Measurements from ENCODE around the gene MS4A14. TPM values are rescaled to one million over a fixed set of nuclear protein-coding genes. Genes with fewer than 3 reads are reported as not detected.
"Not testable (repeated sequence)": the region's sequence is repeated elsewhere in the genome, so short reads cannot be mapped to it uniquely, and the experiment has no call there.

MS4A14 gene
- total RNA-seq, 2 experiments from 2014 or later: not detected

DNA sequence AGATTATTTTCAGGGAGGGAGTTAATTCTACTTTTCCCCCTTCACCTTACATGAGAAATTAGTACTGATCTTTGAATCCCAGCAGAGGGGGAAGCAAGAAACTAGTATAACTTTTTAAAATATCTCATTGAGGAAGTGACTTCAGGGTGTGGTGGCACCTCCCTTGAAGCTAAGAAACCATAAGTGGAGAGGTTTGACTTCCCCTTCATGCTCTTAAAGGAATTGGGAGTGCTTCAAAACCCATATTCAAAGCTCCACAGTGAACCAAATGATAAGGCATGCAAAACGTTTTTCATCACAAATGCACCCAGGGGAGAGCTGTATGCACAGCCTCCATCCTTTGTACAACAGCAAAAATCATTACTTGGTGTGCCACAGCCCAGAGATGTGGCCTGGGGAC is 540 bp downstream of the MS4A14 start:
- Mint-ChIP-seq H3K4me3 (no peak overlapping the region), H3K4me1 (peaks cover 5% of the 10 kb centered on the region), H3K9me3 (no peaks in the 10 kb centered on the region), H3K36me3 (ENCODE audit: low read depth) (no peaks in the 10 kb centered on the region), H3K27ac (no peak overlapping the region), H3K27me3 (no peaks in the 10 kb centered on the region)
- POLR2A ChIA-PET: no interaction called here
- no peak for DNase-seq
- CTCF ChIA-PET: no interaction called here

DNA sequence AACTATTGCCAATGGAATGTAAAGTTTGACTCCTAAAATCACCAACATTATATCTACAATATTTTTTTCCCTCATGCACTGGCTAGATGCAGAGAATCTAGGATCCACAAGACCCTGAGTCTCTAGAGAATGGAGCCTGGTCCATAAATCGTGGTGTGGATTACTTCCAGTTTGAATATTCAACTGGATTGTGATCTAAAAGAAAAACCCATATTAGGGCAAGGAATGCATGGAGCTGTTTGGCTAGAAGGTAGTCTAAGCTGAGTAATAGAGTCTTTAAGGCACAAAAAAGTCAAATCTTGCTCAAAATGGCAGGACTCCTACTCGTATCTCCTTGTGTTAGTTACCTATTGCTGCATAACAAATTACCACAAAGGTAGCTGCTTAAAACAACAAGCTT is 23.8 kb downstream of the MS4A14 start:
- no peaks in the 10 kb centered on the region for H3K4me1 Mint-ChIP-seq
- H3K9me3 Mint-ChIP-seq: no peaks in the 10 kb centered on the region
- H3K27ac Mint-ChIP-seq: no peak overlapping the region
- CTCF ChIA-PET: no interaction called here
- H3K27me3 Mint-ChIP-seq: no peaks in the 10 kb centered on the region
- POLR2A ChIA-PET: no interaction called here
- no peak for DNase-seq
- no peaks in the 10 kb centered on the region for H3K36me3 Mint-ChIP-seq (ENCODE audit: low read depth)
- no peak overlapping the region for H3K4me3 Mint-ChIP-seq

DNA sequence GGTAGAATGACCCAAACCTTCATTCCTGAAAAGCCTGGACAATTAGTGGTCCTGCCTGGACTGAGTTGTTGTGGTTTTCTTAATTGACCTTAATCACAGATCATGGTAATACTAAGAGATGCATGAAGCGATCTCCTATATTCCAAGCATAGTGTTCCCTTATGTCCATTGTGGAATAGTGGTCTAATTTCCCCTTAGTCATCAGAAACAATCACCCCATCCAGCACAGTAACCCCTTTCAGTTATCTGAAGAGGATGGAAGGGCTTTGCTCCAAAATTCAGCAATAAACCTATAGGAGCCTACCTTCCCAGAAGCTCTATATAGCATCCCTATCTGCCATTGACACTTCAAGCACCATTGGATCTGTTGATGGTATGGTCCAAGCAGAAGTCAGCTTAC is 26.4 kb downstream of the MS4A14 start:
- no peaks in the 10 kb centered on the region for H3K4me1 Mint-ChIP-seq
- no peak overlapping the region for H3K4me3 Mint-ChIP-seq
- no peaks in the 10 kb centered on the region for H3K27me3 Mint-ChIP-seq
- no peaks in the 10 kb centered on the region for H3K9me3 Mint-ChIP-seq
- ChIA-PET CTCF (no interaction called here), POLR2A (no interaction called here)
- no peak overlapping the region for H3K27ac Mint-ChIP-seq
- no peak for DNase-seq
- no peaks in the 10 kb centered on the region for H3K36me3 Mint-ChIP-seq (ENCODE audit: low read depth)

DNA sequence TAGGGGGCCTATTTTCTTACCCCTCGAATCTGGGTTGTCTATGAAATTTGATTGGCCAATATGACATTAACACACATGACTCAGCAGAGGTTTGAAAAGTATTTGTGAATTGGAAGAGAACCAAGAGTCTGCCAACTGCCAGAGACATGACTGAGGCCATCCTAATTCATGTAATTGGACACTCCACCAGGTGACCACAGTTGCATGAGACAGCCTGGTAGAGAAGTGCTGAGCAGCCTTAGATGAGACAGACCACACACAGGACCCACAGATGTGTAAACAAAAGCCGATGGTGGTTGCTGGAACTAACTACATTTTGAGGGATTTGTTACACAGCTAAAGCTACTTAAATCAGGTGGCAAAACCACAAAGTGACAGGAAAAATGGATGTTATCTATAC is 32.3 kb downstream of the MS4A14 start:
- Mint-ChIP-seq H3K4me3 (no peak overlapping the region), H3K9me3 (no peaks in the 10 kb centered on the region), H3K4me1 (no peaks in the 10 kb centered on the region), H3K27ac (no peak overlapping the region), H3K27me3 (peaks cover 14% of the 10 kb centered on the region), H3K36me3 (ENCODE audit: low read depth) (no peaks in the 10 kb centered on the region)
- ChIA-PET POLR2A (no interaction called here), CTCF (no interaction called here)
- DNase-seq: no peak

DNA sequence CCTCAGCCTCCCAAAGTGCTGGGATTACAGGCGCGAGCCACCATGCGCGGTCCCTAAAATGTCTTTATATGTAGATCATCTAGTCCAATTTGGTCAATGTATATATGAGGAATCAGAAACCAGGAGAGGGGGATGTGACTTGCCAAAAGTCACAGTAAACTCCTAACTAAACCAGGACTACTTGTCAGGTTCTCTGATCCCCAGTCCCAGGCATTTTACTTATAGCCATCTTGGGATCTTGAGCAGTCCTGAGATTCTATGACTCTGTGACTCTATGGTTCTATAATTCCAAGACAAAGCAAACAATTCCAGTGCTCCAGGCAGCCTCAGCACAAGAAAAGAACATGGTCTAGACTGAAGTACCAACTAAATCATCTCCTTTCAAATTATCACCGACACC is 33.0 kb downstream of the MS4A14 start, which contains the start of gene MS4A5:
MS4A5 (plus strand) TSS at position 301 of the 400 bp plus-strand sequence. CDS start 103 bp downstream, outside the sequence.
- Mint-ChIP-seq H3K27ac (no peak within 1 kb of the TSS), H3K27me3 (peaks cover 14% of the 10 kb centered on the region), H3K4me1 (no peaks in the 10 kb centered on the region), H3K9me3 (no peaks in the 10 kb centered on the region), H3K4me3 (no peak within 1 kb of the TSS), H3K36me3 (ENCODE audit: low read depth) (no peaks in the 10 kb centered on the region)
- DNase-seq: no peak
- POLR2A ChIA-PET: no interaction called here
- CTCF ChIA-PET: no interaction called here

DNA sequence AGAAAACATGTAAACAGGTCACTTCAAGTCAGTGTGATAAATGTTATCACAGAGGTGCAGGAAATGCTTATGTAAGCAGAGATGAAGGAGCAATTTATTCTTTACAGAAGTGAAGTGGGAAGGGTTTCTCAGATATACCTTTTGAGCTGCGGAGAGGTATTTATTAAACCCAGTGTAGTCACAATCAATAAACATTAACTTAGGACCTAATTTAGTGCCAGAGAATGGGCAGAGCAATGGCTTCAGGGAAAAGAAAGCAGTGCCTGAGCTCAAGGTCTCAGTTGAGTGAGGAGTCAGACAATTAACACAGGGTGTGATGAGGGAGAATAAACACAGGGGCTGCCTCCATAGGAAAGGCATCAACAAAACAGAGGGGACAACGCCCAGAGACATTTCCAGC is 35.0 kb downstream of the MS4A14 start:
- Mint-ChIP-seq H3K4me1 (no peaks in the 10 kb centered on the region), H3K36me3 (ENCODE audit: low read depth) (no peaks in the 10 kb centered on the region), H3K4me3 (no peak overlapping the region), H3K27me3 (peaks cover 14% of the 10 kb centered on the region), H3K9me3 (no peaks in the 10 kb centered on the region), H3K27ac (no peak overlapping the region)
- CTCF ChIA-PET: no interaction called here
- POLR2A ChIA-PET: no interaction called here
- no peak for DNase-seq

DNA sequence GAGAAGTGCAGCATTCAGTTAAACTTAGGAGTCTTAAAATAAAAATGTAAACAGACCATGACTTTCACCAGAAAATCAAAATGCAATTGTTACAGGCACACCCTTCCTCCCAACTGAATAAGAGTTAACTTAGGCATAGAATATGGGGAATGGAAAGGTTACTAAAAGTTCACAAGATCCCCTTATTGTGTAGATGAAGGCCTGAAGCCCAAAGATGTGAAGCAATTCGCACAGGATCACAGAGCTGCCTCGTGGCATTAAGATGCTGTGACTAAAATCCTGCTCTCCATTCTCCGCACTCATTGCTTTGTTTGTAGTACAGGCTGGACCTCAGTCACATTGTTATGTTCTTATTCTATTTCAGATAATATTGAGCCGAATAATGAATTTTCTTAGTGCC is 37.1 kb downstream of the MS4A14 start:
- ChIA-PET CTCF (no interaction called here), POLR2A (no interaction called here)
- no peaks in the 10 kb centered on the region for H3K4me1 Mint-ChIP-seq

DNA sequence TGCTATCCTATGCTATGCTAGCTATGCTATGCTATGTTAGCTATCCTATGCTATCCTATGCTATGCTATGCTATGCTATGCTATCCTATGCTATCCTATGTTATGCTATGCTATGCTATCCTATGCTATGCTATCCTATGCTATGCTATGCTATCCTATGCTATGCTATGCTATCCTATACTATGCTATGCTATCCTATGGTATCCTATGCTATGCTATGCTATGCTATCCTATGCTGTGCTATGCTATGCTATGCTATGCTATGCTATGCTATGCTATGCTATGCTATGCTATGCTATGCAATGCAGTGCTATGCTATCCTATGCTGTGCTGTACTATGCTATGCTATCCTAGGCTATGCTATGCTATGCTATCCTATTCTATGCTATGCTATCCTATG is 50.8 kb downstream of the MS4A14 start:
- CTCF ChIA-PET: no interaction called here
- Mint-ChIP-seq H3K4me3 (no peak overlapping the region), H3K36me3 (ENCODE audit: low read depth) (no peaks in the 10 kb centered on the region), H3K9me3 (no peaks in the 10 kb centered on the region), H3K27ac (no peak overlapping the region), H3K27me3 (no peaks in the 10 kb centered on the region), H3K4me1 (peaks cover 12% of the 10 kb centered on the region)
- no peak for DNase-seq
- POLR2A ChIA-PET: no interaction called here

More for the DNA sequence above, 37.1 kb downstream of the MS4A14 start:
- Mint-ChIP-seq H3K9me3 (no peaks in the 10 kb centered on the region), H3K27me3 (peaks cover 10% of the 10 kb centered on the region), H3K27ac (no peak overlapping the region), H3K4me3 (no peak overlapping the region), H3K36me3 (ENCODE audit: low read depth) (no peaks in the 10 kb centered on the region)
- DNase-seq: no peak

DNA sequence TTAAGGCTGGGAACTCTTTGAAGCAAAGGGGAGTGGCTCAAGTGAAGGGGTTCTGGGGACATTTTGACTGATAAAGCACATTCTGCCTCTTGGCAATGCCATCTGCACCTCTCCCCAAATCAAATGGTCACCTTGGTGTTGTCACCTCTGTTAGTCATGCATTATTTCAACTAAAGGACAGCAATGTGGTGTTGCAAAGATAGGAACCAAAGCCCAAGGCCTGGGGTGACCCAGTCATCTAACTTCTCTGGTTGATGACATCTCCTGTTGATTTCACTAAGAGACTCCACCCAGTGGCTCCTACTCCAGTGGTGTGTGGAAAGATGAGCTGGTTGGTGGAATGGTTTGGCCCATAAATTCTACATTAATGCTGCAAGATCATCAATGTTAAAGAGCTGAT is 51.6 kb downstream of the MS4A14 start:
- no peak overlapping the region for H3K4me3 Mint-ChIP-seq
- no peak for DNase-seq
- no peak overlapping the region for H3K27ac Mint-ChIP-seq
- H3K27me3 Mint-ChIP-seq: no peaks in the 10 kb centered on the region
- no peaks in the 10 kb centered on the region for H3K36me3 Mint-ChIP-seq (ENCODE audit: low read depth)
- H3K4me1 Mint-ChIP-seq: peaks cover 10% of the 10 kb centered on the region
- no peaks in the 10 kb centered on the region for H3K9me3 Mint-ChIP-seq
- POLR2A ChIA-PET: no interaction called here
- CTCF ChIA-PET: no interaction called here

DNA sequence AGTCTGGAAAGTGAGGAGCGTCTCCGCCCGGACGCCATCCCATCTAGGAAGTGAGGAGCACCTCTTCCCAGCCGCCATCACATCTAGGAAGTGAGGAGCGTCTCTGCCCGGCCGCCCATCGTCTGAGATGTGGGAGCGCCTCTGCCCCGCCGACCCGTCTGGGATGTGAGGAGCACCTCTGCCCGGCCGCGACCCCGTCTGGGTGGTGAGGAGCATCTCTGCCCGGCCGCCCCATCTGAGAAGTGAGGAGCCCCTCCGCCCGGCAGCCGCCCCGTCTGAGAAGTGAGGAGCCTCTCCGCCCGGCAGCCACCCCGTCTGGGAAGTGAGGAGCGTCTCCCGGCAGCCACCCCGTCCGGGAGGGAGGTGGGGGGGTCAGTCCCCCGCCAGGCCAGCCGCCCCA is 54.9 kb downstream of the MS4A14 start:
- H3K4me1 Mint-ChIP-seq; DNase-seq; H3K27ac Mint-ChIP-seq; H3K36me3 Mint-ChIP-seq (ENCODE audit: low read depth); CTCF ChIA-PET; H3K27me3 Mint-ChIP-seq; H3K4me3 Mint-ChIP-seq; H3K9me3 Mint-ChIP-seq; POLR2A ChIA-PET: not testable (repeated sequence)

DNA sequence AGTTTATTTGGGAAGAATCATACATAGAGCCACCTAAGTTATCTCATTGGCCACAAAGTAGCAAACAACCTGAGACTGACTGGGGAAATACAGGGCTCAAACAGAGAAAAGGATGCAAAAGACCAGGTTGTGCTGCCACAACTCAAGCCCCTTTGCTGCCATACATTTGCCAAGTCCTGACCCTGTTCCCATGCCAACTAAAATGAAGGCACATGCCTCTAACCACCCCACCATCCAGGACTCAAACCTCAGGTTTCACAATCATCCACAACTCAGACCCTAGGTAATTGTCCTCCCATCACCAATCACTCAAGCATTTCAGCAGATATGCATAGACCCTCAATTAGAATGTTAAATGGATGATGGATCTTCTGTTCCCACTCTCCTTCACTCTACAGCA is 58.0 kb downstream of the MS4A14 start:
- Mint-ChIP-seq H3K9me3 (no peaks in the 10 kb centered on the region), H3K4me1 (no peaks in the 10 kb centered on the region), H3K4me3 (no peak overlapping the region), H3K36me3 (ENCODE audit: low read depth) (no peaks in the 10 kb centered on the region), H3K27ac (no peak overlapping the region), H3K27me3 (peaks cover 14% of the 10 kb centered on the region)
- no peak for DNase-seq
- ChIA-PET CTCF (no interaction called here), POLR2A (no interaction called here)

DNA sequence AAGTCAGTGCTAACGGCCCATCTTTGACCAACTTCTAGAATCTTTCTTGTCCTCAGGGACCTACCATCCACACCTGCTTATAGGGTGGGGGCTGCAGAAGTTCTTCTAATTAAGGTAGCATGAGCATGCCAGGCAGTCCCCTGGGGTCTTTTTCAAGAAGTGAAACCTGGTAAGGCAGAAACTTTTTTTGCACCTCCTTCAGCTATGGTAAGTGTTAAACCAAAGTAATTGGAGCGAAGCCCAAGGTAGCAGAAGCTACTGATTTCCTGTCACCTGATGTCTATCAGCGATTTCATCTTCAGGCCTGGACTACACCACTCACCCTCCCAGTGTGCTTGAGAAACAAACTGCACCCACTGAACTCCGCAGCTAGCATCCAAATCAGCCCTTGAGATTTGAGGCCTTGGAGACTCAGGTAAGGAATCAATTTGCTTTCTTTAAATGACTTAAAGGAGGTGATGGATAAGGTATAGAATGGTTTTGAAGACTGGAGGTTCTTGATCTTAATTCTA is 59.3 kb downstream of the MS4A14 start, which contains the start of gene MS4A1:
MS4A1 (plus strand) TSS at position 317 of the 512 bp plus-strand sequence. CDS start 6,528 bp downstream, outside the sequence.
- H3K9me3 Mint-ChIP-seq: no peaks in the 10 kb centered on the region
- peaks cover 14% of the 10 kb centered on the region for H3K27me3 Mint-ChIP-seq
- H3K36me3 Mint-ChIP-seq (ENCODE audit: low read depth): no peaks in the 10 kb centered on the region
- CTCF ChIA-PET: no interaction called here
- no peaks in the 10 kb centered on the region for H3K4me1 Mint-ChIP-seq
- DNase-seq: no peak
- POLR2A ChIA-PET: interaction anchor here (1.1 kb wide), 1 partner anchor 21 kb away, joined by 4 read pairs; no protein-coding TSS in a partner anchor
- no peak within 1 kb of the TSS for H3K27ac Mint-ChIP-seq
- no peak within 1 kb of the TSS for H3K4me3 Mint-ChIP-seq

DNA sequence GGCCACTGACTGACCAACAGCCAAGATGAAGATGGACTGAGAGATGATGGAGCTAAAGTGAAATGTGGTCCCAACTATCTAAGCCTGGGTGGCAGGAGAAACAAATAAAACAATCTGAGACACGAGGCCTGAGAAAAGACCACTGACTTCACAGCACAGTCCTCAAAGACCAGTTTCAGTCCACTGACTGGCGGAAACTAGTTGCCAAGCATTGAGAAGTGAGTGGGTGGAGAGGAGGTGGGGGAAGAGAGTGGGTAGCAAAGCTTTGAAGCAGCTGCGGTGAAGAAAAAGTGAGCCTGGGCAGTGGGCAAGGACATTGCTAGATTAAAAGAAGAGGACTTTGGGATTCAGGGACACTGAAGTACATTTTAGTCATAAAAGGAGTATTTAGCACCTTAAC is 61.3 kb downstream of the MS4A14 start:
- DNase-seq: no peak
- H3K4me1 Mint-ChIP-seq: no peaks in the 10 kb centered on the region
- POLR2A ChIA-PET: no interaction called here
- peaks cover 14% of the 10 kb centered on the region for H3K27me3 Mint-ChIP-seq
- no peak overlapping the region for H3K4me3 Mint-ChIP-seq
- CTCF ChIA-PET: no interaction called here
- H3K27ac Mint-ChIP-seq: no peak overlapping the region
- H3K36me3 Mint-ChIP-seq (ENCODE audit: low read depth): no peaks in the 10 kb centered on the region
- H3K9me3 Mint-ChIP-seq: no peaks in the 10 kb centered on the region

DNA sequence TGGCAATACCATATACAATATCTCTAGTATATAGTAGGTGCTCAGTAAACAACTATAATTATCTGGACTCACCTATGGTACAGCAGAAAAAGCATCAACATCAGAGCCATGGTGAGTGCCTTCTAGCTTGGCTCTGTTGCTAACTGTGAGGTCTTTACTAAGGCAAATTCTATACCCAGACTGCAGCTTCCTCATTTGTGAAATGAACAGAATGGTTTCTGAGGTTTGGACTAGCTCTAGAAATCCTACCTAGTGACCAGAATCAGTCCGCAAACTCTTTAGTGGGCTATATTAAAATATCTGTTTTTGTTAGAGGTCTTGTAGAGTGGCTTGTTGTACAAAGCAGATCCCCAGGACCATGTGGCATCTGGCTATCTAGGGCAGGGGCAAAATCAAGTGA is 63.1 kb downstream of the MS4A14 start:
- peaks cover 11% of the 10 kb centered on the region for H3K27me3 Mint-ChIP-seq
- no peaks in the 10 kb centered on the region for H3K9me3 Mint-ChIP-seq
- ChIA-PET POLR2A (no interaction called here), CTCF (no interaction called here)
- H3K27ac Mint-ChIP-seq: no peak overlapping the region
- H3K4me3 Mint-ChIP-seq: no peak overlapping the region
- no peaks in the 10 kb centered on the region for H3K36me3 Mint-ChIP-seq (ENCODE audit: low read depth)
- peaks cover 3% of the 10 kb centered on the region for H3K4me1 Mint-ChIP-seq
- DNase-seq: no peak

Measured in activated CD4-positive, alpha-beta memory T cell treated with anti-CD3 and anti-CD28 coated beads, Interleukin-2, amount 10 ng/mL, durations not matched to agents 7 days and 5 days (primary cell).